Memory B cell (primary cell): ENCODE results near the gene CCNL1.
"Not testable (repeated sequence)": the region's sequence is repeated elsewhere in the genome, so short reads cannot be mapped to it uniquely, and the experiment has no call there.

ENCODE experiments used
- ATAC-seq: fragments of 150-1000 bp; cut with Tn5 transposase; 2 replicates; pipeline ENCODE4 v1.10.0; 2021; ENCODE audit warnings: low read depth, mild to moderate bottlenecking, moderate library complexity
- DNase-seq, 2 donors: peaks; one replicate each; pipeline ENCODE4 v3.0.0; 2022; ENCODE audit warnings: low spot score in 2 of 2
- H3K27ac Mint-ChIP-seq: one replicate; pipeline ENCODE4 v1.8.0; 2022; ENCODE audit warnings: mild to moderate bottlenecking, moderate library complexity, mixed read lengths
- H3K27me3 Mint-ChIP-seq: one replicate; pipeline ENCODE4 v1.8.0; 2022; ENCODE audit warnings: mixed read lengths
- H3K36me3 Mint-ChIP-seq: one replicate; pipeline ENCODE4 v1.8.0; 2022; ENCODE audit warnings: mild to moderate bottlenecking, mixed read lengths
- H3K4me1 Mint-ChIP-seq: one replicate; pipeline ENCODE4 v1.8.0; 2022; ENCODE audit warnings: mixed read lengths
- H3K4me3 Mint-ChIP-seq: one replicate; pipeline ENCODE4 v1.8.0; 2022; ENCODE audit warnings: mild to moderate bottlenecking, moderate library complexity, mixed read lengths
- H3K9me3 Mint-ChIP-seq: one replicate; pipeline ENCODE4 v1.8.0; 2022; ENCODE audit warnings: mixed read lengths

Gene CCNL1

DNA sequence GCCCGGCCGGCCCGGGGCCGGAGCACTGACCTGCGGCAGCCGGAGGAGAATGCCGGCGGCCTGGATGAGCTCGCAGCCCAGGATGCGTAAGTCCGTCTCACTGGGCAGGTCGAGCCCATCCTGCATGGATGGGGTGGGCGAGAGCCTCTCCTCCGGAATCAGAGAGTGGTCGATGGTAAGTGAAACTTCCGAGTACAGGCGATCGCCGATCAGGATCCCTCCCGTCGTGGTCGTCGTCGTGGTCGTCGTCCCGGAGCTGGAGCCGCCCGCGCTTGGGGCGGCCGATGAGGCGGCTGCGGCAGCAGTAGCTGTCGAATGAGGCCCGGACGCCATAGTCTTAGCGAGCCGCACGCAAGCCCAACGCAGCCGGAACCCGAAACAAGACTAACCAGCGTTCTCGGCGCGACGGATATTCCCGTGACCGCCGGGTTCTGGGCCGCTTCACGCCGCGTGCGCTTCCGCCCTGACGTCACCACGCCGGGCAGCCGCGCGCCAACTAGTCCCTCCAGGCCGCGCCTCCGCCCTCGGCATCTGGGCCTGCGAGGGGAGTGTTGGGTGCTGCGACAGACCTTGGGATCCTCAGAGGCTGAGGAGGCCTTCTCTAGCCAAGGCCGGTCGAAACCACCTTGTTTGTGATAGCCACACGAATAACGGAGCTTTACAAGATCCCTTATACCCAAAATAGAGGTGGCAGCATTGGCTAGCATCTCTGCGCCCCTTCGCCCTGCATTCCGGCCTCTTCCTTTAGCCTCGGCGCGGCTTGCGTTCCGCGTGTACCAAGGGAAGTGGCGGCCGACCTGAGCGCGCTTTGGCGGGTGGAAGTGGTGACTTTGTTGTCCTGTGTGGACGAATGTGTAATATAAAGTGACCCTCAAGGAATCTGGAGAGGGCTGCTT lies at the start of gene CCNL1:
Gene CCNL1, minus strand, starts transcription at position 386 of the 896 bp plus-strand sequence. Its CDS starts 53 bp downstream, at position 333.
- Mint-ChIP-seq H3K9me3 (no peaks in the 10 kb centered on the region), H3K4me3 (peak within 1 kb of the TSS; percentile 97), H3K27me3 (no peaks in the 10 kb centered on the region), H3K4me1 (peaks cover 25% of the 10 kb centered on the region), H3K27ac (peak within 1 kb of the TSS; percentile 99), H3K36me3 (peaks cover 19% of the 10 kb centered on the region)
- DNase-seq: peak; percentile 98
- ATAC-seq: peak; percentile 73

DNA sequence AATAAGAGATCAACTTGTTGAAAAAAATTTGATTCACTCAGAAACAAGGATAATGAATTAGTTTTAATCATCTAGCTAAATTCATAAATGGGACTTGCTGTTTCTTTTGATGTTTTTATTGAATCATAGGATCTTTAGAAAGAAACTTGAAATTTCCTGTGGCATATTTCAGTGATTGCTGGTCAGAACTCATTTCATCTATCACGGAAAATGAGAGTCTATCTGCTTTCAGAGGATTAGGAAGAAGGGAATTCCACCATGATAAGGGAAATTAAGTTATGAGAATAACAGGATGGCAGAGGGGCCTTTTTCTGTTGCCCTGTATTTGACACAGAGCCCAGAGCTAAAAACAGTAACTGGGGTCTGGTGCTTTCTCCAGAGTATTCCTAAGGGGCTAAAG lies 44.9 kb upstream of the CCNL1 start:
- H3K9me3 Mint-ChIP-seq: no peaks in the 10 kb centered on the region
- no peaks in the 10 kb centered on the region for H3K27me3 Mint-ChIP-seq
- ATAC-seq (no peak), DNase-seq (no peak)
- H3K4me3 Mint-ChIP-seq: no peak overlapping the region
- H3K36me3 Mint-ChIP-seq: no peaks in the 10 kb centered on the region
- no peak overlapping the region for H3K27ac Mint-ChIP-seq
- H3K4me1 Mint-ChIP-seq: no peaks in the 10 kb centered on the region

- Mint-ChIP-seq H3K4me3 (no peak overlapping the region), H3K36me3 (no peaks in the 10 kb centered on the region), H3K9me3 (no peaks in the 10 kb centered on the region), H3K4me1 (no peaks in the 10 kb centered on the region), H3K27ac (no peak overlapping the region), H3K27me3 (no peaks in the 10 kb centered on the region)
- ATAC-seq (no peak), DNase-seq (no peak)
Measured at GRCh38 chr3:157204431-157204830, 44.5 kb upstream of the CCNL1 start.

GRCh38 chr3:157201648-157202278 lies 41.8 kb upstream of the CCNL1 start:
- H3K27me3 Mint-ChIP-seq: no peaks in the 10 kb centered on the region
- no peaks in the 10 kb centered on the region for H3K4me1 Mint-ChIP-seq
- H3K36me3 Mint-ChIP-seq: no peaks in the 10 kb centered on the region
- peak in 1 of 2 donors; percentile 5 for DNase-seq
- H3K9me3 Mint-ChIP-seq: no peaks in the 10 kb centered on the region
- H3K27ac Mint-ChIP-seq: no peak overlapping the region
- H3K4me3 Mint-ChIP-seq: no peak overlapping the region
- peak; percentile 71 for ATAC-seq

- Mint-ChIP-seq H3K36me3 (peaks cover under 1% of the 10 kb centered on the region), H3K27ac (no peak overlapping the region), H3K4me3 (no peak overlapping the region), H3K9me3 (peaks cover 11% of the 10 kb centered on the region), H3K4me1 (no peaks in the 10 kb centered on the region), H3K27me3 (no peaks in the 10 kb centered on the region)
- DNase-seq (no peak), ATAC-seq (no peak)
Measured at GRCh38 chr3:157199841-157200240, 39.9 kb upstream of the CCNL1 start.

DNA sequence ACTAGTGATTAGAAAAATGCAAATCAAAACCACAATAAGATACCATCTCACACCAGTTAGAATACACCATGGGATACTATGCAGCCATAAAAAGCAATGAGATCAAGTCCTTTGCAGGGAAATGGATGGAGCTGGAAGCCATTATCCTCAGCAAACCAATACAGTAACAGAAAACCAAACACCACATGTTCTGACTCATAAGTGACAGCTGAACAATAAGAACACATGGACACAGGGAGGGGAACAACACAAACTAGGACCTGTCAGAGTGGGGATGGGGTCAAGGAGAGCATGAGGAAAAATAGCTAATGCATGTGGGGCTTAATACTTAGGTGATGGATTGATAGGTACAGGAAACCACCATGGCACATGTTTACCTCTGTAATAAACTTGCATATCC lies 36.0 kb upstream of the CCNL1 start:
- Mint-ChIP-seq H3K9me3 (peaks cover 17% of the 10 kb centered on the region), H3K27ac (no peak overlapping the region)

DNA sequence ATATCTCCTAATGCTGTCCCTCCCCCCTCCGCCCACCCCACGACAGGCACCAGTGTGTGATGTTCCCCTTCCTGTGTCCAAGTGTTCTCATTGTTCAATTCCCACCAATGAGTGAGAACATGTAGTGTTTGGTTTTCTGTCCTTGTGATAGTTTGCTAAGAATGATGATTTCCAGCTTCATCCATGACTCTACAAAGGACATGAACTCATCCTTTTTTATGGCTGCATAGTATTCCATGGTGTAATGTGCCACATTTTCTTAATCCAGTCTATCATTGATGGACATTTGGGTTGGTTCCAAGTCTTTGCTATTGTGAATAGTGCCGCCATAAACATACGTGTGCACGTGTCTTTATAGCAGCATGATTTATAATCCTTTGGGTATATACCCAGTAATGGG lies 31.2 kb upstream of the CCNL1 start:
- Mint-ChIP-seq H3K36me3 (peaks cover 29% of the 10 kb centered on the region), H3K9me3 (peaks cover 27% of the 10 kb centered on the region)

More for the DNA sequence above, 36.0 kb upstream of the CCNL1 start:
- Mint-ChIP-seq H3K4me1 (no peaks in the 10 kb centered on the region), H3K36me3 (peaks cover 15% of the 10 kb centered on the region), H3K27me3 (no peaks in the 10 kb centered on the region), H3K4me3 (no peak overlapping the region)
- ATAC-seq (no peak), DNase-seq (no peak)

GRCh38 chr3:157190380-157190872 lies 30.5 kb upstream of the CCNL1 start:
- no peaks in the 10 kb centered on the region for H3K27me3 Mint-ChIP-seq
- DNase-seq (no peak), ATAC-seq (no peak)
- no peak overlapping the region for H3K27ac Mint-ChIP-seq
- peaks cover 28% of the 10 kb centered on the region for H3K9me3 Mint-ChIP-seq
- peaks cover 36% of the 10 kb centered on the region for H3K36me3 Mint-ChIP-seq
- H3K4me1 Mint-ChIP-seq: peaks cover 3% of the 10 kb centered on the region
- no peak overlapping the region for H3K4me3 Mint-ChIP-seq

More for the DNA sequence above, 31.2 kb upstream of the CCNL1 start:
- H3K4me1 Mint-ChIP-seq, H3K4me3 Mint-ChIP-seq, DNase-seq, H3K27ac Mint-ChIP-seq, H3K27me3 Mint-ChIP-seq, ATAC-seq: not testable (repeated sequence)

- no peak overlapping the region for H3K4me3 Mint-ChIP-seq
- ATAC-seq (no peak), DNase-seq (no peak)
- H3K36me3 Mint-ChIP-seq: peaks cover 42% of the 10 kb centered on the region
- peaks cover 8% of the 10 kb centered on the region for H3K4me1 Mint-ChIP-seq
- H3K27me3 Mint-ChIP-seq: no peaks in the 10 kb centered on the region
- no peak overlapping the region for H3K27ac Mint-ChIP-seq
- H3K9me3 Mint-ChIP-seq: peaks cover 33% of the 10 kb centered on the region
Measured at GRCh38 chr3:157188391-157188790, 28.4 kb upstream of the CCNL1 start.

DNA sequence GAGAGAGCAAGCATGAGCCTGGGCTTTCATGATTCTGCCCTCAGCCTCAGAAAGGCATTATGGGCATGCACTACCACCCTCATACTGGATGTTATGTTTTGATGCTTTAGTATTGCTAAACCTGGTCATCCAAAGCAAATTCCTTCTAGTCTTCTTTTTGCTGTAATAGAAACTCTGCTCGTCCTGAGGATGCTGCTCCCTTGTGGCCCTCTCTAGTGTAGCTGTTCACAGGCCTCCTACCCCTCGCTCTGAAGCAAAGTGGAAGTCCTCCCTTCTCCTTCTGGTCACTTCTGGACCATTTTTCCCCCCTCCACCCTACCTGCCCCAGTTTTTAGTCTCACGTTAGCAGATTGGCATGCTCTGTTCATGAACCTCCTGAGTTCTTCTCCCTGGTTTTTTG lies 22.9 kb upstream of the CCNL1 start:
- H3K4me3 Mint-ChIP-seq: no peak overlapping the region
- peaks cover 43% of the 10 kb centered on the region for H3K36me3 Mint-ChIP-seq
- H3K27ac Mint-ChIP-seq: no peak overlapping the region
- H3K9me3 Mint-ChIP-seq: peaks cover 24% of the 10 kb centered on the region
- DNase-seq (no peak), ATAC-seq (no peak)
- H3K27me3 Mint-ChIP-seq: no peaks in the 10 kb centered on the region
- H3K4me1 Mint-ChIP-seq: peaks cover 14% of the 10 kb centered on the region

DNA sequence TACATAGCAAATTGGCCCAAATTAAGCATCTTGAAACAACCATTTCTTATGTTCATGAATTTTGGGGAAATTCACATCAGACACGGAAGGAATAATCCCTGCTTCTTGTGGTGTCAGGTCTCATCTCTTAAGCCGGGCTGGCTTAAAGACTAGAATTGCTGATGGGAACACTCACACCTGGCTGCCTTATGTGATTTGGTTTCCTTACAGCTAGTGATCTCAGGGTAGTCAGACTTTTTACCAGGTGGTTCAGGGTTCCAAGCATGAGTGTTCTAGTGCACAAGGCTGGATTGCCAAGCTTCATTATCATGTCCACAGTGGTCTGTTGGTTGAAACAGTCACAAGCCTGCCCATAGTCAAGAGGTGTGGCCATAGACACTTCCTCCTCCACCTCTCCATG lies 20.3 kb upstream of the CCNL1 start:
- peaks cover 17% of the 10 kb centered on the region for H3K9me3 Mint-ChIP-seq
- DNase-seq (no peak), ATAC-seq (no peak)
- no peak overlapping the region for H3K27ac Mint-ChIP-seq
- peaks cover 28% of the 10 kb centered on the region for H3K36me3 Mint-ChIP-seq
- peaks cover 18% of the 10 kb centered on the region for H3K4me1 Mint-ChIP-seq
- H3K27me3 Mint-ChIP-seq: no peaks in the 10 kb centered on the region
- H3K4me3 Mint-ChIP-seq: no peak overlapping the region

- no peak for DNase-seq
- Mint-ChIP-seq H3K9me3 (peaks cover 13% of the 10 kb centered on the region), H3K27me3 (no peaks in the 10 kb centered on the region), H3K4me3 (no peak overlapping the region), H3K4me1 (peaks cover 19% of the 10 kb centered on the region), H3K27ac (no peak overlapping the region), H3K36me3 (peaks cover 20% of the 10 kb centered on the region)
- ATAC-seq: no peak
Measured at GRCh38 chr3:157179365-157179803, 19.4 kb upstream of the CCNL1 start.

- H3K9me3 Mint-ChIP-seq, DNase-seq, H3K27ac Mint-ChIP-seq, H3K4me3 Mint-ChIP-seq, H3K27me3 Mint-ChIP-seq, ATAC-seq: not testable (repeated sequence)
- Mint-ChIP-seq H3K4me1 (peaks cover 21% of the 10 kb centered on the region), H3K36me3 (peaks cover 15% of the 10 kb centered on the region)
Measured at GRCh38 chr3:157178503-157179364, 18.8 kb upstream of the CCNL1 start.
